ENCODE measurements around the gene MYCBPAP.

The MYCBPAP gene

DNA sequence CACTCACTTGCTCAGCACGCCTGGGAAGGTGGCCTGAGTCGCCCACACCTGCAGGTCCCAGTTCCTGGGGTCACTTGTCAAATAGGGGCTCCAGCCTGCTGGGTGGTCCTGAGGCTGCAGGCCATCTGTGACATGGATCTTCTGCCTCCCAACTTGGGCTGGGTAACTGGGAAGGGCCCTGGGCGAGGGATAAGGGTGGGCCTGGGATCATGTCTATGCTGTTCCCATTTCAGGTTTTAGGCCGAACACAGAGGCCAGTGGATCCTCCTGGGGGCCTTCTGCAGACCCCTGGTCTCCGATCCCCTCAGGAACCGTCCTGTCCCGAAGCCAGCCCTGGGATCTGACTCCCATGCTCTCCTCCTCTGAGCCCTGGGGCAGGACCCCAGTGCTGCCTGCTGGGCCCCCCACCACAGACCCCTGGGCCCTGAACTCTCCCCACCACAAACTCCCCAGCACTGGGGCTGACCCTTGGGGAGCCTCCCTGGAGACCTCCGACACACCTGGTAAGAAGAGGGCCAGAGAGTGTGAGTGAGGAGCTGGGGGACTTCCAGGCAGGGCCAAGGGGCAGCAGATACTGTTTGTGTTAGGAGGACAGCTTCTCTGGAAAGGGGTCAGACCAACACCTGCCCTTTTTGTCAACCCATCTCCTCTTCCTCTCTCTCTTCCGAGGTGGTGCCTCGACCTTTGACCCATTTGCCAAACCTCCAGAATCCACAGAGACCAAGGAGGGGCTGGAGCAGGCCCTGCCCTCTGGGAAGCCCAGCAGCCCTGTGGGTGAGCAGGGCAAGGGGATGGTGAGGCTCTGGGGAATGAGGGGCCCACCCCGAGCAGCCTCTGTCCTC, 32.5 kb downstream of the MYCBPAP start:
- H3K4me3 ChIP-seq (ENCODE audit: low read depth, low read length), result no peak overlapping the region
- no peaks in the 10 kb centered on the region for H3K9me3 ChIP-seq
- H3K4me1 ChIP-seq, result peaks cover 4% of the 10 kb centered on the region
- DNase-seq, result no peak
- no peaks in the 10 kb centered on the region for H3K27me3 ChIP-seq
- no peaks in the 10 kb centered on the region for H3K36me3 ChIP-seq
- TF ChIP-seq, protein P1, sequence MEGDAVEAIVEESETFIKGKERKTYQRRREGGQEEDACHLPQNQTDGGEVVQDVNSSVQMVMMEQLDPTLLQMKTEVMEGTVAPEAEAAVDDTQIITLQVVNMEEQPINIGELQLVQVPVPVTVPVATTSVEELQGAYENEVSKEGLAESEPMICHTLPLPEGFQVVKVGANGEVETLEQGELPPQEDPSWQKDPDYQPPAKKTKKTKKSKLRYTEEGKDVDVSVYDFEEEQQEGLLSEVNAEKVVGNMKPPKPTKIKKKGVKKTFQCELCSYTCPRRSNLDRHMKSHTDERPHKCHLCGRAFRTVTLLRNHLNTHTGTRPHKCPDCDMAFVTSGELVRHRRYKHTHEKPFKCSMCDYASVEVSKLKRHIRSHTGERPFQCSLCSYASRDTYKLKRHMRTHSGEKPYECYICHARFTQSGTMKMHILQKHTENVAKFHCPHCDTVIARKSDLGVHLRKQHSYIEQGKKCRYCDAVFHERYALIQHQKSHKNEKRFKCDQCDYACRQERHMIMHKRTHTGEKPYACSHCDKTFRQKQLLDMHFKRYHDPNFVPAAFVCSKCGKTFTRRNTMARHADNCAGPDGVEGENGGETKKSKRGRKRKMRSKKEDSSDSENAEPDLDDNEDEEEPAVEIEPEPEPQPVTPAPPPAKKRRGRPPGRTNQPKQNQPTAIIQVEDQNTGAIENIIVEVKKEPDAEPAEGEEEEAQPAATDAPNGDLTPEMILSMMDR (IDR thresholded peaks at IDR 0.05; ENCODE audit: low read depth, low read length), result no peak

DNA sequence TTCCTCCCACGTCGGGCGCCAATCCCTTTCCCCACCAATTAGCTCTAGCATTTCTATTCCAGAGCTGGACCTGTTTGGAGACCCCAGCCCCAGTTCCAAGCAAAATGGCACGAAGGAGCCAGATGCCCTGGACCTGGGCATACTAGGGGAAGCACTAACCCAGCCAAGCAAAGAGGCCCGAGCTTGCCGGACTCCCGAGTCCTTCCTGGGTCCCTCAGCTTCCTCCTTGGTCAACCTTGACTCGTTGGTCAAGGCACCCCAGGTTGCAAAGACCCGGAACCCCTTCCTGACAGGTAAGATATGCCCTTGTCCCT, 33.1 kb downstream of the MYCBPAP start:
- H3K9me3 ChIP-seq, result no peaks in the 10 kb centered on the region
- no peaks in the 10 kb centered on the region for H3K27me3 ChIP-seq
- TF ChIP-seq, protein P1 (IDR thresholded peaks at IDR 0.05; ENCODE audit: low read depth, low read length), result no peak
- no peak for DNase-seq
- peak overlapping the region; percentile 71 for H3K4me3 ChIP-seq (ENCODE audit: low read depth, low read length)
- H3K4me1 ChIP-seq, result peaks cover 4% of the 10 kb centered on the region
- no peaks in the 10 kb centered on the region for H3K36me3 ChIP-seq

DNA sequence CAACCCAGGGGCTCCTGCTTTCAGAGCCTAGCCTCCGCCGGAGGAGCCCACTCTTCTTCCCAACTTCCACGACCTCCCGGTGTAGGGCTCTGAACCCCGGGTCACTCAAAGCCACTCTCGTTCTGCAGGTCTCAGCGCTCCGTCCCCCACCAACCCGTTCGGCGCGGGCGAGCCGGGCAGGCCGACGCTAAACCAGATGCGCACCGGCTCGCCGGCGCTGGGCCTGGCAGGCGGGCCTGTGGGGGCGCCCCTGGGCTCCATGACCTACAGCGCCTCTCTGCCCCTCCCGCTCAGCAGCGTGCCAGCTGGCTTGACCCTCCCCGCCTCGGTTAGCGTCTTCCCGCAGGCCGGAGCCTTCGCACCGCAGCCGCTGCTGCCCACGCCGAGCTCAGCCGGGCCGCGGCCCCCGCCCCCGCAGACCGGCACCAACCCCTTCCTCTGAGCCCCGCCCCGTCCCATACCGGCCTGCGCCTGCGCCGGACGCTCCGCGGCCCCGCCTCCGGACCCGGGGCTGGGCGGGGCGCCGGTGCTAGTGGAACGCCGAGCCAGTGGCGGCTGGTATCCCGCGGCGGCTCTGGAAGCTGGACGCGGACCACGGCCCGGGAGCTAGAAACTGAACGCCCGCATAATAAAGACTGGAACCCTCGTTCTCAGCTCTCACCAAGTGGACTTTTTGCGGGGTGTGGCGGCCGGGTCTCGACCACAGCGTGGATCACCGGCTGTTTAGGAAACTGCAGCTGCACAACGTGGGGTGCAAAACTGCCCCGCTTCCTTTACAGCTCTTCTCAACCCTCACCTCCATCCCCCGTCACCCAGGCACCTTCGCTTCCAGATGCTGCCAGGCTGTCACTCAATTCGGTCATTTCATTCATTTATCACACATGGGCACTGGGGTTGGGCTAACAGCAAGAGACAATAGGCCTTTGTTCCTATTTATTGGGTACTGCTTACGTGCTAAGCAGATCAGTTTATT, 33.8 kb downstream of the MYCBPAP start:
- peak overlapping the region; percentile 71 for H3K4me3 ChIP-seq (ENCODE audit: low read depth, low read length)
- no peaks in the 10 kb centered on the region for H3K9me3 ChIP-seq
- H3K4me1 ChIP-seq, result peaks cover 4% of the 10 kb centered on the region
- no peaks in the 10 kb centered on the region for H3K27me3 ChIP-seq
- no peaks in the 10 kb centered on the region for H3K36me3 ChIP-seq
- DNase-seq, result peak; percentile 93
- TF ChIP-seq, protein P1 (IDR thresholded peaks at IDR 0.05; ENCODE audit: low read depth, low read length), result peak; percentile 14

DNA sequence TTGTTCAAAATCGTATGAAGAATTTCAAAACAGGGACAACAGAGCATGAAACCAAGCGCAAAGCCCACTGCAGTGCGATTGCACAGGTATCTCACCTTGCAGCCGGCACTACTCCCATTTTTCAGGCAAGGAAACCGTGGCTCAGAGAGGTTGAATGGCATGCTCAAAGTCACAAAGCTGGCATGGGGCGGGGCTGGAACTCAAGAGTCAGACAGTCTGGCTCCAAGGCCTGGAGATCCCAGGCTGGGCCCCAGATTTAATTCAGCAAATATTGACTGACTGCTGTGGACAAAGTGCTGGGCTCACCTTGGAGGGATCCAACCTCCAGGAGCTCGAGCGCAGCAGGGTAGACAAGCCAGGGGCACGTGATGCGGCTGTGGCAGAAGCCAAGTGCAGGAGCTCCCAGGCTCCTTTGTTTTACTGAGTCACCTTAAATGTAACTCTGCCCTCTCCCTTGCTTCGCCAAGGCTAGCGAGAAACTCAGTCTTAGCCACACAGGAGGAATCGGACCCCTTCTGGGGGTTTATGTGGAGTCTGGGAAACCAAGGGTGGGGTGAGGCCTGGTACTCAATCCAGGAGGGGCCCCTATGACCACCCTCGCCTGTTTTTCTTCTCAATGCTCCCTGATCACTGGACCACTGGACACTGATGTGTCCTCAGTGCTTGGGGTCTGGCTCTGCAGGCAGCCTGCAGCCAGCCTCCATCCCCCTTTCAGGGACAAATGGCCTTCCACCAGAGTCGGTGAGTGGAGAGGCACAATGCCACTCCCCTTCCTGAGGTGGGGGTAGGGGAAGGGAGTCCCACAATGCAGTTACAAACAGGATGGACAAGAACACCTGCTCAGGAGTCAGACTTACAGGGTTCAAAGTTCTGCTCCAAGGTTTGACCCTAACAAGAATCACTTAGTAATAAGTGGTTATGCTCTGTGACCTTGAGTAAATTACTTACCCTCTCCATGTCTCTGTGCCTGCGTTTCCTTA, 34.8 kb downstream of the MYCBPAP start:
- H3K36me3 ChIP-seq, result no peaks in the 10 kb centered on the region
- H3K4me3 ChIP-seq (ENCODE audit: low read depth, low read length), result peak overlapping the region; percentile 71
- H3K27me3 ChIP-seq, result no peaks in the 10 kb centered on the region
- H3K9me3 ChIP-seq, result no peaks in the 10 kb centered on the region
- DNase-seq, result no peak
- H3K4me1 ChIP-seq, result peaks cover 8% of the 10 kb centered on the region
- TF ChIP-seq, protein P1 (IDR thresholded peaks at IDR 0.05; ENCODE audit: low read depth, low read length), result no peak

DNA sequence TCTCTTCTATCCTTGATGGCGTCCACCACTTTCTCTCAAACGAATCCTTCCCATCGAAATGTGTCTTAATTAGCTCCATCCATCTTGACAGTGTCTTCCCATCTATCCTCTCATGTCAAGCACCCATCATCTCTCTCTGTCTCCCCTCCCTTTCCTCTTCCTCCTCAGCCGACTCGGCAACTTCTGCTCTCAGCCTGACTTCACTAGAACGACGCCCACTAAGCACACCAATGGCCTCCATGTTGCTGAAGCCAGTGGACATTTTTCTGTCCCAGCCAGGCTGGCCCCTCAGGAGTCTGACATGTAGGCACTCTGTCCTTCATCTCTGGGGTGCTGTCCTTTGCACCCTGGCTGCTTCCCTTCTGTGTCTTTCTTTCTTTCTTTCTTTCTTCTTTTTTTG, 36.3 kb downstream of the MYCBPAP start:
- Histone ChIP-seq H3K4me3 (ENCODE audit: low read depth, low read length) (no peak overlapping the region), H3K36me3 (no peaks in the 10 kb centered on the region), H3K4me1 (peaks cover 8% of the 10 kb centered on the region), H3K9me3 (no peaks in the 10 kb centered on the region), H3K27me3 (no peaks in the 10 kb centered on the region)
- TF ChIP-seq, protein P1 (IDR thresholded peaks at IDR 0.05; ENCODE audit: low read depth, low read length), result no peak
- DNase-seq, result no peak
